SK-N-SH treated with all-trans-retinoic acid at 6 μM for 48 hours (cell line): Measurements from ENCODE around the gene BSDC1.

Source experiments
- ATAC-seq: fragments of 200-7000 bp; cut with Tn5 transposase; 3 replicates; pipeline ENCODE4 v1.9.1; 2020; ENCODE audit warnings: mild to moderate bottlenecking, moderate library complexity
- ARNTL ChIP-seq: fragments of 450-650 bp; formaldehyde crosslinking; IDR thresholded peaks from 2 replicates; pipeline ENCODE4 v1.5.0; 2020; ENCODE audit warnings: low read depth, mild to moderate bottlenecking, moderate library complexity, borderline replicate concordance
- BACH2 ChIP-seq: fragments of 250-450 bp; sonication (Bioruptor Pico); IDR thresholded peaks from 2 replicates; pipeline ENCODE4 v1.9.0; 2021; ENCODE audit warnings: mild to moderate bottlenecking, borderline replicate concordance
- CREB5 ChIP-seq: fragments of 250-450 bp; sonication (Bioruptor Pico); IDR thresholded peaks from 2 replicates; pipeline ENCODE4 v1.5.1; 2020; ENCODE audit warnings: low read depth, mild to moderate bottlenecking, moderate library complexity
- CSDC2 ChIP-seq: fragments of 250-450 bp; sonication (Bioruptor Pico); IDR thresholded peaks from 2 replicates; pipeline ENCODE4 v1.5.0; 2020; ENCODE audit warnings: mild to moderate bottlenecking, moderate library complexity
- ESRRG ChIP-seq: fragments of 250-450 bp; sonication (Bioruptor Pico); IDR thresholded peaks from 2 replicates; pipeline ENCODE4 v1.6.1; 2021; ENCODE audit warnings: mild to moderate bottlenecking
- GLIS3 ChIP-seq: fragments of 250-450 bp; sonication (Bioruptor Pico); IDR thresholded peaks from 2 replicates; pipeline ENCODE4 v1.5.0; 2020; ENCODE audit warnings: mild to moderate bottlenecking, moderate library complexity
- ISL1 ChIP-seq: fragments of 250-450 bp; sonication (Bioruptor Pico); IDR thresholded peaks from 2 replicates; pipeline ENCODE4 v2.1.2; 2022; ENCODE audit warnings: mild to moderate bottlenecking, moderate library complexity
- OSR1 ChIP-seq: fragments of 250-450 bp; sonication (Bioruptor Pico); IDR thresholded peaks from 2 replicates; pipeline ENCODE4 v1.8.0; 2022; ENCODE audit warnings: moderate library complexity, mild to moderate bottlenecking, inconsistent platforms
- POU6F1 ChIP-seq: fragments of 250-450 bp; sonication (Bioruptor Pico); IDR thresholded peaks from 2 replicates; pipeline ENCODE4 v1.8.0; 2021; ENCODE audit warnings: low read depth, mild to moderate bottlenecking, moderate library complexity, borderline replicate concordance
- RARB ChIP-seq: fragments of 250-450 bp; sonication (Bioruptor Pico); IDR thresholded peaks from 2 replicates; pipeline ENCODE4 v1.8.0; 2021; ENCODE audit warnings: mild to moderate bottlenecking, moderate library complexity
- SNAI2 ChIP-seq: fragments of 250-450 bp; sonication (Bioruptor Pico); IDR thresholded peaks from 2 replicates; pipeline ENCODE4 v1.5.0; 2020; ENCODE audit warnings: mild to moderate bottlenecking, moderate library complexity
- TCF4 ChIP-seq: fragments of 250-450 bp; sonication (Bioruptor Pico); IDR thresholded peaks from 2 replicates; pipeline ENCODE4 v1.8.0; 2021; ENCODE audit warnings: mild to moderate bottlenecking, moderate library complexity, borderline replicate concordance
- TOX ChIP-seq: fragments of 250-450 bp; sonication (Bioruptor Pico); IDR thresholded peaks from 2 replicates; pipeline ENCODE4 v1.8.0; 2021; ENCODE audit warnings: mild to moderate bottlenecking, moderate library complexity, borderline replicate concordance
- TSHZ2 ChIP-seq: fragments of 250-450 bp; sonication (Bioruptor Pico); IDR thresholded peaks from 2 replicates; pipeline ENCODE4 v1.5.0; 2020; ENCODE audit warnings: mild to moderate bottlenecking, moderate library complexity
- ZC3H10 ChIP-seq: fragments of 250-450 bp; sonication (Bioruptor Pico); IDR thresholded peaks from 2 replicates; pipeline ENCODE4 v1.5.1; 2021; ENCODE audit warnings: mild to moderate bottlenecking, moderate library complexity
- ZFP3 ChIP-seq: fragments of 250-450 bp; sonication (Bioruptor Pico); IDR thresholded peaks from 2 replicates; pipeline ENCODE4 v1.5.0; 2020; ENCODE audit warnings: mild to moderate bottlenecking, moderate library complexity
- ZFP30 ChIP-seq: fragments of 450-650 bp; formaldehyde crosslinking; IDR thresholded peaks from 2 replicates; pipeline ENCODE4 v1.5.0; 2022; ENCODE audit warnings: mild to moderate bottlenecking, moderate library complexity
- ZNF565 ChIP-seq: fragments of 450-650 bp; formaldehyde crosslinking; conservative IDR thresholded peaks from 2 replicates; pipeline ENCODE4 v1.5.0; 2020; ENCODE audit warnings: low read depth, mild to moderate bottlenecking, moderate library complexity
- ZNF70 ChIP-seq: fragments of 450-650 bp; formaldehyde crosslinking; IDR thresholded peaks from 2 replicates; pipeline ENCODE4 v1.5.0; 2020; ENCODE audit warnings: mild to moderate bottlenecking, moderate library complexity
- ZNF8 ChIP-seq: fragments of 450-650 bp; formaldehyde crosslinking; IDR thresholded peaks from 2 replicates; pipeline ENCODE4 v1.5.0; 2020; ENCODE audit warnings: mild to moderate bottlenecking, moderate library complexity
- TF ChIP-seq, protein P1 (sequence below): fragments of 250-450 bp; sonication (Bioruptor Pico); IDR thresholded peaks from 2 replicates; pipeline ENCODE4 v1.5.1; 2021; ENCODE audit warnings: mild to moderate bottlenecking, moderate library complexity

BSDC1 gene

GRCh38 chr1:32334274-32334861 is 59.9 kb downstream of the BSDC1 start:
- ATAC-seq: peak; percentile 24

DNA sequence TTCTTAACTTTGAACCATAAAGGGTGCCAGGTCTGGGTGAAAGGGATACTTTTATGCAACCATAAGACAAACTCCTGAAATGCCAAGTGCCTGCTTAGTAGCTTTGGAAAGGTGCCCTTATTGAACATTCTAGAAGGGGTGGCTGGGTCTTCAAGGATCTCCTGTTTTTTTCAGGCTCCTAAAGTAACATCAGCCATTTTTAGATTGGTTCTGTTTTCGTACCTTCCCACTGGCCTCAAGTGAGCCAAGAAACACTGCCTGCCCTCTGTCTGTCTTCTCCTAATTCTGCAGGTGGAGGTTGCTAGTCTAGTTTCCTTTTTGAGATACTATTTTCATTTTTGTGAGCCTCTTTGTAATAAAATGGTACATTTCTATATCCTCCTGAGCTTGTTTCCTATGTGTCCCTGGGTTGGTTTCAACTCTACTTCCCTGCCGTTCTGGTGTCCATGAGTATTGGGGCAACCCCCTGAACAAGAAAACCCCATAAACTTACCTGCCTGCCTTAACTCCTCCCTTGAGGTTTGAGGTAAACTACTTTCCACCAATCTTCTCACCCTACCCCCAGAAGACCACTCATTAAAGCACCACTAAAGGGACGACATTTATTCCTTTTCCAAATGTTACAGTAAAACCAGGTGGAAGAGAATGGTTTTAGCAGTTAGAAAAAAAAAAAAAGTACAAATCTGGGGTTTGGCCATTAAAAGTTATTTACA is 60.8 kb downstream of the BSDC1 start:
- TF ChIP-seq TCF4 (no peak), ESRRG (no peak), ZNF70 (CRISPR knock-in tag) (no peak), SNAI2 (CRISPR knock-in tag) (no peak), TOX (CRISPR knock-in tag) (no peak), RARB (no peak), POU6F1 (CRISPR knock-in tag) (no peak)
- ATAC-seq: no peak

More at GRCh38 chr1:32334274-32334861, 59.9 kb downstream of the BSDC1 start:
- no peak for TF ChIP-seq ZNF565 (CRISPR knock-in tag)
- TF ChIP-seq TCF4: no peak

DNA sequence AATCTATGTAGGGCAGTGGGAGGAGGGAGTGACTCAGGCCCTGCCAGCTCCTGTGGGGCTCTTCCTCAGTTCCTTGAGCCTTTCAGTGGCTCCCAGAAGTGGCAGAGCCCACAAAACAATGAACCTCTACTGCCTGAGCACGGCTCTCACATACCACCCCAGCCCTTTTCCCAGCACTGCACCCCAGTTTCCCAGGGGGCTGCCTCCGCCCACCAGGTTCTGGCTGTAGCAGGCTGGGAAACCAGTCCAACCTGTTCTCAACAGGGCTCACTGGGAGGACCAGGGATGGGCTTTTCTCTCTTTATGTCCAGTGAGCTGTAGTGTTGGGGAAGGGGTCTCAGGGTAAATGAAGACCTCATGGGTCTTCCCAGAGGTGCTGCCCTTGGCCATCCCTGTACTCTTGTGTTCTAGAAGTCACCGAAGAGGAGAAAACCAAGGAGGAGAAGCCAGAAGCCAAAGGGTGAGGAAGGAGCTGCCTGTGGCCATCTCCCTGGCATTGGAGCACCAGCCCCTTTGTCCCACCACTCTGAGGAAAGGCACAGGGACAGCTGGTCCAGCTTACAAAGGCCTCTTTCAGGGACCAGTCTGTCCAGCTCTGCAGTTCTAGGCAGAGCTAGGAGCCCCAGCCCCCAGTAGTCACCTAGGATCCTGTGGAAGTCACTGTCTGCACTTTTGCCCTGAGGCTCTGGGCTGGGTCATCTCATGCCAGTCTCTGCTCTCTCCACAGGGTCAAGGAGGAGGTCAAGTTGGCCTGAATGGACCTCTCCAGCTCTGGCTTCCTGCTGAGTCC is 61.8 kb downstream of the BSDC1 start:
- TF ChIP-seq ZFP3 (CRISPR knock-in tag) (no peak), BACH2 (CRISPR knock-in tag) (no peak), GLIS3 (no peak), ZNF565 (CRISPR knock-in tag) (no peak), OSR1 (CRISPR knock-in tag) (no peak), TOX (CRISPR knock-in tag) (no peak), ZNF70 (CRISPR knock-in tag) (no peak), TSHZ2 (CRISPR knock-in tag) (no peak), TCF4 (no peak), ZFP30 (CRISPR knock-in tag) (no peak), CREB5 (CRISPR knock-in tag) (no peak), CSDC2 (no peak), ESRRG (no peak), ARNTL (CRISPR knock-in tag) (no peak), ZC3H10 (CRISPR knock-in tag) (no peak), ISL1 (no peak)
- TF ChIP-seq, protein P1, sequence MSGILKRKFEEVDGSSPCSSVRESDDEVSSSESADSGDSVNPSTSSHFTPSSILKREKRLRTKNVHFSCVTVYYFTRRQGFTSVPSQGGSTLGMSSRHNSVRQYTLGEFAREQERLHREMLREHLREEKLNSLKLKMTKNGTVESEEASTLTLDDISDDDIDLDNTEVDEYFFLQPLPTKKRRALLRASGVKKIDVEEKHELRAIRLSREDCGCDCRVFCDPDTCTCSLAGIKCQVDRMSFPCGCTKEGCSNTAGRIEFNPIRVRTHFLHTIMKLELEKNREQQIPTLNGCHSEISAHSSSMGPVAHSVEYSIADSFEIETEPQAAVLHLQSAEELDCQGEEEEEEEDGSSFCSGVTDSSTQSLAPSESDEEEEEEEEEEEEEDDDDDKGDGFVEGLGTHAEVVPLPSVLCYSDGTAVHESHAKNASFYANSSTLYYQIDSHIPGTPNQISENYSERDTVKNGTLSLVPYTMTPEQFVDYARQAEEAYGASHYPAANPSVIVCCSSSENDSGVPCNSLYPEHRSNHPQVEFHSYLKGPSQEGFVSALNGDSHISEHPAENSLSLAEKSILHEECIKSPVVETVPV (CRISPR knock-in tag): no peak
- ATAC-seq: no peak

- TF ChIP-seq ARNTL (CRISPR knock-in tag): no peak
- no peak for TF ChIP-seq ZNF565 (CRISPR knock-in tag)
- no peak for TF ChIP-seq ESRRG
- TF ChIP-seq, protein P1 (CRISPR knock-in tag): no peak
- TF ChIP-seq TOX (CRISPR knock-in tag): no peak
- TF ChIP-seq GLIS3: no peak
- TF ChIP-seq SNAI2 (CRISPR knock-in tag): no peak
- TF ChIP-seq ZNF8 (CRISPR knock-in tag): no peak
- no peak for ATAC-seq
Observed at GRCh38 chr1:32331549-32331948, 62.7 kb downstream of the BSDC1 start.
